GM19023 (cell line): ENCODE data around the gene ENPP5.

Experiments
- ATAC-seq: cut with Tn5 transposase; IDR thresholded peaks from one replicate; pipeline ENCODE4 v1.9.1; 2021; ENCODE audit warnings: mild to moderate bottlenecking, moderate library complexity; ENCODE audit not compliant: unreplicated experiment

Gene ENPP5

GRCh38 chr6:46113370-46113769, 57.4 kb downstream of the ENPP5 start:
- ATAC-seq = no peak
